HG03103 (cell line): ENCODE data around the gene ANKRD44.

ENCODE experiments used
- ATAC-seq: cut with Tn5 transposase; IDR thresholded peaks from one replicate; pipeline ENCODE4 v1.9.1; 2021; ENCODE audit warnings: low read depth; ENCODE audit not compliant: unreplicated experiment

The ANKRD44 gene

GRCh38 chr2:197212344-197213262, 98.0 kb downstream of the ANKRD44 start:
- ATAC-seq, result no peak

- ATAC-seq, result no peak
These were observed 98.7 kb downstream of the ANKRD44 start for GRCh38 chr2:197211881-197212342.

- no peak for ATAC-seq
These were observed 100.2 kb downstream of the ANKRD44 start for GRCh38 chr2:197210430-197210829.

- ATAC-seq, result peak; percentile 36
These were observed 100.7 kb downstream of the ANKRD44 start for GRCh38 chr2:197209742-197210408.

GRCh38 chr2:197209246-197209645, 101.3 kb downstream of the ANKRD44 start:
- ATAC-seq, result no peak

- ATAC-seq, result no peak
These were observed 101.7 kb downstream of the ANKRD44 start for GRCh38 chr2:197208841-197209240.

GRCh38 chr2:197208024-197208423, 102.6 kb downstream of the ANKRD44 start:
- no peak for ATAC-seq

- ATAC-seq, result no peak
These were observed 103.0 kb downstream of the ANKRD44 start for GRCh38 chr2:197207598-197207997.

- no peak for ATAC-seq
These were observed 103.5 kb downstream of the ANKRD44 start for GRCh38 chr2:197207106-197207505.

- ATAC-seq, result peak; percentile 63
These were observed 104.9 kb downstream of the ANKRD44 start for GRCh38 chr2:197205585-197206215.

GRCh38 chr2:197204519-197205250, 105.9 kb downstream of the ANKRD44 start:
- no peak for ATAC-seq

GRCh38 chr2:197201874-197202273, 108.7 kb downstream of the ANKRD44 start:
- ATAC-seq, result no peak

- ATAC-seq, result no peak
These were observed 109.9 kb downstream of the ANKRD44 start for GRCh38 chr2:197200762-197201058.

GRCh38 chr2:197200051-197200761, 110.4 kb downstream of the ANKRD44 start:
- no peak for ATAC-seq

GRCh38 chr2:197198890-197199289, 111.7 kb downstream of the ANKRD44 start:
- ATAC-seq, result peak; percentile 97

GRCh38 chr2:197197895-197198311, 112.7 kb downstream of the ANKRD44 start:
- no peak for ATAC-seq

GRCh38 chr2:197196541-197197180, 113.9 kb downstream of the ANKRD44 start:
- no peak for ATAC-seq

- no peak for ATAC-seq
These were observed 115.1 kb downstream of the ANKRD44 start for GRCh38 chr2:197195518-197195917.

- ATAC-seq, result peak; percentile 62
These were observed 118.6 kb downstream of the ANKRD44 start for GRCh38 chr2:197191940-197192322.
